PFSK-1 (cell line): ENCODE measurements around the gene TTC34.

Experiments
- FOXP2 ChIP-seq: optimal IDR thresholded peaks from 2 replicates; pipeline ENCODE3; 2011; ENCODE audit warnings: borderline replicate concordance, control low read depth, inconsistent platforms; ENCODE audit not compliant: insufficient read depth; ENCODE audit errors: extremely low read length, extremely low read depth
- POLR2AphosphoS5 ChIP-seq: IDR thresholded peaks from 2 replicates; pipeline ENCODE4 v1.6.1; 2012; ENCODE audit warnings: low read depth, mild to moderate bottlenecking, control low read depth, low read length, moderate library complexity
- SIN3A ChIP-seq: IDR thresholded peaks from 2 replicates; pipeline ENCODE4 v1.6.1; 2012; ENCODE audit warnings: mild to moderate bottlenecking, low read length, moderate library complexity, borderline replicate concordance; ENCODE audit not compliant: insufficient read depth
- TAF1 ChIP-seq: IDR thresholded peaks from 2 replicates; pipeline ENCODE4 v1.6.1; 2012; ENCODE audit warnings: low read length, control low read depth, borderline replicate concordance; ENCODE audit not compliant: insufficient read depth
- TF ChIP-seq, protein P1 (sequence below), 2 experiments: IDR thresholded peaks; 2 replicates each; pipeline versions ENCODE4 v1.6.1 to v1.8.0; 2011 to 2012; ENCODE audit warnings: low read depth in 2 of 2, low read length in 2 of 2, control low read depth in 1 of 2, inconsistent platforms in 1 of 2, mild to moderate bottlenecking in 1 of 2, moderate library complexity in 1 of 2; ENCODE audit not compliant: insufficient read depth in 1 of 2

The TTC34 gene

DNA sequence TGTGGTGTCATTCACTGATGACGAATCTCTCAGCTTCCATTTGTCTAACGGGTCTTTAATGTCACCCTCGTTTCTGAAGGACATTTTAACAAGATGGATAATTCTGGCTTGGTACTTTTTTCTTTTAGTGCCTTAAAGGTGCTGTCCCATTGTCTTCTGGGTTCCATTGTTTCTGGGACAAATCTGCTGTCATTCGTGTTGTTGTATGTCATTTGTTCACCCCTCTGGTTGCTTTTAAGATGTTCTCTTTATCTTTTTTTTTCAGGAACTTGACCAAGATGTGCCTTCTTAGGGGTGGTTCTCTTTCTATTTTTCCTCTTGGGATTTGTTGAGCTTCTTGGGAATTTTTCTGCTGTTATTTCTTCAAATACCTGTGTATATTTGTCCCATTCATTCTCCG, 154.7 kb downstream of the TTC34 start:
- TF ChIP-seq POLR2AphosphoS5 (no peak), FOXP2 (no peak), SIN3A (no peak), TAF1 (no peak)
- TF ChIP-seq, protein P1, sequence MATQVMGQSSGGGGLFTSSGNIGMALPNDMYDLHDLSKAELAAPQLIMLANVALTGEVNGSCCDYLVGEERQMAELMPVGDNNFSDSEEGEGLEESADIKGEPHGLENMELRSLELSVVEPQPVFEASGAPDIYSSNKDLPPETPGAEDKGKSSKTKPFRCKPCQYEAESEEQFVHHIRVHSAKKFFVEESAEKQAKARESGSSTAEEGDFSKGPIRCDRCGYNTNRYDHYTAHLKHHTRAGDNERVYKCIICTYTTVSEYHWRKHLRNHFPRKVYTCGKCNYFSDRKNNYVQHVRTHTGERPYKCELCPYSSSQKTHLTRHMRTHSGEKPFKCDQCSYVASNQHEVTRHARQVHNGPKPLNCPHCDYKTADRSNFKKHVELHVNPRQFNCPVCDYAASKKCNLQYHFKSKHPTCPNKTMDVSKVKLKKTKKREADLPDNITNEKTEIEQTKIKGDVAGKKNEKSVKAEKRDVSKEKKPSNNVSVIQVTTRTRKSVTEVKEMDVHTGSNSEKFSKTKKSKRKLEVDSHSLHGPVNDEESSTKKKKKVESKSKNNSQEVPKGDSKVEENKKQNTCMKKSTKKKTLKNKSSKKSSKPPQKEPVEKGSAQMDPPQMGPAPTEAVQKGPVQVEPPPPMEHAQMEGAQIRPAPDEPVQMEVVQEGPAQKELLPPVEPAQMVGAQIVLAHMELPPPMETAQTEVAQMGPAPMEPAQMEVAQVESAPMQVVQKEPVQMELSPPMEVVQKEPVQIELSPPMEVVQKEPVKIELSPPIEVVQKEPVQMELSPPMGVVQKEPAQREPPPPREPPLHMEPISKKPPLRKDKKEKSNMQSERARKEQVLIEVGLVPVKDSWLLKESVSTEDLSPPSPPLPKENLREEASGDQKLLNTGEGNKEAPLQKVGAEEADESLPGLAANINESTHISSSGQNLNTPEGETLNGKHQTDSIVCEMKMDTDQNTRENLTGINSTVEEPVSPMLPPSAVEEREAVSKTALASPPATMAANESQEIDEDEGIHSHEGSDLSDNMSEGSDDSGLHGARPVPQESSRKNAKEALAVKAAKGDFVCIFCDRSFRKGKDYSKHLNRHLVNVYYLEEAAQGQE (IDR thresholded peaks at IDR 0.05; ENCODE audit: insufficient read depth in 1 of 2, low read depth in 2 of 2, low read length in 2 of 2), result no peak

- TF ChIP-seq FOXP2 (no peak), SIN3A (no peak), TAF1 (no peak), POLR2AphosphoS5 (no peak)
- TF ChIP-seq, protein P1 (IDR thresholded peaks at IDR 0.05; ENCODE audit: insufficient read depth in 1 of 2, low read depth in 2 of 2, low read length in 2 of 2), result no peak
Observed at GRCh38 chr1:2645776-2646175, 155.7 kb downstream of the TTC34 start.

GRCh38 chr1:2645143-2645542, 156.3 kb downstream of the TTC34 start:
- TF ChIP-seq, protein P1 (IDR thresholded peaks at IDR 0.05; ENCODE audit: insufficient read depth in 1 of 2, low read depth in 2 of 2, low read length in 2 of 2), result no peak
- TF ChIP-seq TAF1 (no peak), SIN3A (no peak), POLR2AphosphoS5 (no peak), FOXP2 (no peak)

GRCh38 chr1:2644591-2645101, 156.8 kb downstream of the TTC34 start:
- TF ChIP-seq FOXP2 (no peak), SIN3A (no peak), POLR2AphosphoS5 (no peak)

- TF ChIP-seq TAF1 (no peak), FOXP2 (no peak), SIN3A (no peak), POLR2AphosphoS5 (no peak)
- TF ChIP-seq, protein P1 (IDR thresholded peaks at IDR 0.05; ENCODE audit: insufficient read depth in 1 of 2, low read depth in 2 of 2, low read length in 2 of 2), result no peak
Observed at GRCh38 chr1:2644171-2644570, 157.3 kb downstream of the TTC34 start.
